ENCODE data around the gene VRK1. TPM values are rescaled to one million over a fixed set of nuclear protein-coding genes. Genes with fewer than 3 reads are reported as not detected.

The VRK1 gene
- total RNA-seq, 1 experiment from 2014 or later: 67.3 TPM

GRCh38 chr14:96803958-96804357 is 6.8 kb downstream of the VRK1 start (continued):
- no peak for TF ChIP-seq JUN (CRISPR knock-in tag; IDR thresholded peaks at IDR 0.05)
- no peak for TF ChIP-seq RELA (CRISPR knock-in tag; IDR thresholded peaks at IDR 0.05; ENCODE audit: borderline replicate concordance)
- no peak for TF ChIP-seq ZNF512 (CRISPR knock-in tag; IDR thresholded peaks at IDR 0.05; ENCODE audit: borderline replicate concordance)
- TF ChIP-seq PREB (CRISPR knock-in tag; IDR thresholded peaks at IDR 0.05; ENCODE audit: borderline replicate concordance): no peak
- TF ChIP-seq MAX (CRISPR knock-in tag; IDR thresholded peaks at IDR 0.05): no peak
- no peak for TF ChIP-seq NFYB (CRISPR knock-in tag; conservative IDR thresholded peaks at IDR 0.05; ENCODE audit: low read depth)
- no peak for TF ChIP-seq ZNF671 (CRISPR knock-in tag; IDR thresholded peaks at IDR 0.05)
- no peak for TF ChIP-seq E2F5 (CRISPR knock-in tag; IDR thresholded peaks at IDR 0.05)
- no peak for TF ChIP-seq NR3C1 (CRISPR knock-in tag; conservative IDR thresholded peaks at IDR 0.05; ENCODE audit: low read depth)
- no peak for TF ChIP-seq TEAD1 (CRISPR knock-in tag; IDR thresholded peaks at IDR 0.05)
- no peak for TF ChIP-seq ELF4 (CRISPR knock-in tag; IDR thresholded peaks at IDR 0.05; ENCODE audit: low read depth)
- TF ChIP-seq GRHL2 (CRISPR knock-in tag; IDR thresholded peaks at IDR 0.05; ENCODE audit: insufficient replicate concordance, severe bottlenecking): no peak

- no peaks in the 10 kb centered on the region for H3K27me3 Mint-ChIP-seq (ENCODE audit: low read depth)
- POLR2A ChIA-PET: no interaction called here
- H3K4me1 Mint-ChIP-seq: peaks cover 36% of the 10 kb centered on the region
- no peaks in the 10 kb centered on the region for H3K9me3 Mint-ChIP-seq
- CTCF ChIA-PET: no interaction called here
- H3K36me3 Mint-ChIP-seq: no peaks in the 10 kb centered on the region
- peak overlapping the region; percentile 35 for H3K27ac Mint-ChIP-seq
- H3K4me3 Mint-ChIP-seq: no peak overlapping the region
- ATAC-seq: no peak
- TF ChIP-seq GTF2I (CRISPR knock-in tag; conservative IDR thresholded peaks at IDR 0.05) (no peak), GABPB1 (CRISPR knock-in tag; IDR thresholded peaks at IDR 0.05) (no peak), HMGA2 (CRISPR knock-in tag; IDR thresholded peaks at IDR 0.05) (no peak), FOXP4 (CRISPR knock-in tag; IDR thresholded peaks at IDR 0.05) (no peak)
- DNase-seq (ENCODE audit: low spot score): no peak
These were observed 7.7 kb downstream of the VRK1 start for GRCh38 chr14:96804895-96805294.

- Mint-ChIP-seq H3K27me3 (ENCODE audit: low read depth) (no peaks in the 10 kb centered on the region), H3K27ac (no peak overlapping the region), H3K4me1 (peaks cover 31% of the 10 kb centered on the region), H3K4me3 (no peak overlapping the region), H3K9me3 (no peaks in the 10 kb centered on the region), H3K36me3 (no peaks in the 10 kb centered on the region)
- DNase-seq (ENCODE audit: low spot score) (no peak), ATAC-seq (no peak)
- CTCF ChIA-PET: no interaction called here
- POLR2A ChIA-PET: interaction anchor here (0.6 to 1.1 kb wide), 2 partner anchors 9 to 1230 kb away, joined by 3 to 5 read pairs; partner anchors contain the start of gene VRK1
- no peak for TF ChIP-seq FOXP4 (CRISPR knock-in tag; IDR thresholded peaks at IDR 0.05)
- no peak for TF ChIP-seq HMGXB4 (CRISPR knock-in tag; IDR thresholded peaks at IDR 0.05)
- TF ChIP-seq ATF1 (CRISPR knock-in tag; IDR thresholded peaks at IDR 0.05): no peak
- no peak for TF ChIP-seq JAZF1 (CRISPR knock-in tag; IDR thresholded peaks at IDR 0.05)
- no peak for TF ChIP-seq CREB1 (CRISPR knock-in tag; IDR thresholded peaks at IDR 0.05)
- TF ChIP-seq ATF3 (CRISPR knock-in tag; conservative IDR thresholded peaks at IDR 0.05): no peak
- TF ChIP-seq CDX4 (CRISPR knock-in tag; IDR thresholded peaks at IDR 0.05; ENCODE audit: borderline replicate concordance): no peak
- no peak for TF ChIP-seq GRHL2 (CRISPR knock-in tag; IDR thresholded peaks at IDR 0.05; ENCODE audit: insufficient replicate concordance, severe bottlenecking)
- no peak for TF ChIP-seq ZMAT4 (CRISPR knock-in tag; IDR thresholded peaks at IDR 0.05)
These were observed 8.8 kb downstream of the VRK1 start for GRCh38 chr14:96805956-96806355.

Measured in WTC11 (cell line).